ELF-1 (cell line): ENCODE measurements around the gene CADM1.
A peak's percentile ranks its signal among the peaks of the same experiment; 100 is the strongest.

ENCODE experiments used
- DNase-seq: peaks from one replicate; pipeline ENCODE4 v3.0.0-alpha.2; 2016; ENCODE audit warnings: low read depth, low spot score

Gene CADM1

DNA sequence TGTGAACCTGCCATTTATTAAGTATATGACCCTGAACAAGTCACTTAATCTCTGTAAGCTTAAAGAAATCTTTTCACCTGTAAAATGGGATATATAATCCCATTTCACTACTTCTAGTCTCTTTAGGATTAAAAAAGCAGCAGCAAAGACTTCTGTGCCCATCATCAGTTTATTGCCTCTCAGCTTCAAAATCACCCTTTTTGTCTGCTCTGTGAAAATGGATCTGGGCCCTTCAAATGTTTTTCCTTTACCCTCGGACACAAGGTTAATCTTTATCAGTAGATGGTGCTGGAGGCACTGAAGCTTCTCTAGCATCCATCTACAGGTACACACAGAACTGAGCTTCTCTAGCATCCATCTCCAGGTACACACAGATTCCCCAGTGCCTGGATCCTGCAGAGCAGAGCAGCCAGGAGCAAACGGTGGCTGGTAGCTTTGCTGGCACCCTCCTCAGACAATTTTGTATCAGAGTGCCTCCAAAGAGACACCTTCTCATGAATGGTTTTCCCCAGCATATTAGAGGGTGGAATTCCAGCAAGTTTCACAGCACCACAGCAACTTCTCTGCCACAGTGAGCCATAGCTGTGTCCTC is 56.8 kb downstream of the CADM1 start:
- no peak for DNase-seq

DNA sequence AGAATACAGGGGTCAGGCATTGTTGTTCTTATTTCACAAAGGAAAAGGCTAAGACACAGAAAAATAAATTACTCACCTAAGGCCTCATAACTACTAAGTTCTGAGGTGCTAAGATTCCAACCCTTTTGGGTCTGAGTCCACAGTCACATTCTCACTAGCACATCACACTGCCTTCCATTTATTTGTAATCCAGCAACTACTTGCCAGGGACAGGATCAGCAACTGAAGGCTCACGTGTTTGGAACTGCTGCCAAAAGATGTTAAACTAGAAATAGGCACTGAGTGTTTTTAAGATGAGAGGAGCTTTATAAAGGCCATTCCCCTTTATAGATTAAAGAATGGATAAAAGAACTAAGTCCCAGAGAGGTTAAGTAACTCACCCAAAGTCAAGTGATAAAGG is 58.0 kb downstream of the CADM1 start:
- no peak for DNase-seq

DNA sequence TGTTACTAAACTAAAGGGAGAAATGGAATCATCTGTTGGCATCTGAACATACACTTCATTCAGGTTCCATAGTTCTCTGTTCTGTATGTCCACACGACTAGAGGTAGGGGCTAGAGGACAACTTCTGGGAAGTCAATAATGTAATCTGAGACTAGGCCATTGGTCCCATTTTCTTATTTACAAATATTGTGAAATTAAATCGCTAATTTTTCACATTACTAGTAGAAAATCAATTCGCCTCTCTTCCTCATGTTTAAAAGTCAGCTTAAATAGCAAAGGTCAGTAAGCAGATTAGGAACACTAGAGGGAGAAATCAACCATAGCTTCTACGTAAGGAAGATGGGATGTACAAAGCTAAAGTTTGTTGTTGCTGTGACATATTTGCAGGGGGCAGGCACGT is 59.7 kb downstream of the CADM1 start:
- DNase-seq: no peak

DNA sequence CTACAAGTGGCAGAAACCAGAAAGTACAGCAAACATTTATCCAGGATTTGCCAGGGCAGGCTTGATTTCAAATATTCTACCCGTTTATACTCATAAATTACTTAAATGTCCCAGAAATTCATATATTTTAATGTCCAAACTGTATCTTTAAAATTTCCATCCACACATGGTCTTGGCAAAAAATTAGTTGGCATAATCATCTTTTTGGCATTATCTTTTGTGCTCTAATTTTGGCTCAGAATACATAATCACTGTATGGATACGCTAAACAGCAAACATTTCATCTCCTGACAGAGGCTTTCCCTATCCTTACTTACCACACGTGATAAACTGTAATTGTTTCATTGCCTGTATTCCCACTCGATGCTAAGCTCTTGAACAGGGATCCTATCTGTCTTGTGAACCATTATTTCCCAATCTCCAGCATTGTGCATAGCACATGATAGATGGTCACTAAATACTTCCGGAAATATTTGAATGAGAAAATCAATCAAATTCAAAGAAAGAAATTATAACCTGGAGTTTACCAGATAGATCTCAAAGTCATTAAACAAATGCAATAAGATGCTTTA is 64.2 kb downstream of the CADM1 start:
- DNase-seq: no peak

DNA sequence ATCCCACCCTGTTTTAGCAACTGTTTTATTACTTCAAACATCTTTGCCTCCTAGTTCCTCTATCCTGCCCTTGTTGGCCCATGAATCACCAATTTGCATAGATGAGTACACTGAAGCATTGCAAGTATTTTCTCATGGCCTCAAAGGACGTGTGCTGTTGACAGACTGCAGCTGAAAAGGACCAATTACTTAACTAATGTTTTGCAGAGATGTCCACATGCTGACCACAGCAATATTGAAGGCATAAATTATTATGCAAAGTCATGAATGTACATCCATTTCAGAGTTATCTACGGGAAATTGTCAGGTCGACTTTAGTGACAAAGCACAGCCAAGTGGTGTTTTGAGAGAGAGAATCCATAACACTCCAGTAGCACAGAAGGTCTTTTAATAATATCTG is 64.8 kb downstream of the CADM1 start:
- no peak for DNase-seq

DNA sequence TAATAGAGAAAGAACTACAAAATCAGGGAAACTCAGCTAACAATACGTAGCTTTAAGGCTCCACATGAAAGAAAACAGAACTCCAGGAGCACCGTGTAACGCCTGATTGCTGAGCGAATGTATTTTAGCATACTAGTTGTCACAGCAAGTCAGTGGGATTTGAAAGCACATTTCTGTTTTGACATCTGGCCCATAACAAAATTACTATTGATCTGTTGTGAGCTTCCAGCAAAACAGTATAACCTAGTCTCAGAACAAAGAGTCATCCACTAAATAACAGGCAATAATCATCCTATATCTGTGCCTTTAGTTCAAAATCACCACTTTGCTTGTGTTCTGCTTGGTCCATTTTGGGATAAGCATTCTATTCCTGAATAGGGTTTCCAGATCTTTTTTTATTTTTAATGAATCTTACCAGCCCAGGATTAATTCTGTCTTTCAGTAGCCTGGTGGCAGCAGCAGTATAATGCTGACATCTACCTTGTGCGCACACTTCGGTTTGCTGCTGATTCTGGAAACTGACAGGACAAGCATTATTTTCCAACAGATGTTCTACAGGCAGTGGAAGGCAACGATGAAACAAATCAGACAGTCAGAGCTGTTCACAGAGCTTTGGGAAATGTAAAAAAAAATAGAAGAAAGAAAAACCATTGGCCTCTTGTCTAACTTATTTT is 66.2 kb downstream of the CADM1 start:
- no peak for DNase-seq

DNA sequence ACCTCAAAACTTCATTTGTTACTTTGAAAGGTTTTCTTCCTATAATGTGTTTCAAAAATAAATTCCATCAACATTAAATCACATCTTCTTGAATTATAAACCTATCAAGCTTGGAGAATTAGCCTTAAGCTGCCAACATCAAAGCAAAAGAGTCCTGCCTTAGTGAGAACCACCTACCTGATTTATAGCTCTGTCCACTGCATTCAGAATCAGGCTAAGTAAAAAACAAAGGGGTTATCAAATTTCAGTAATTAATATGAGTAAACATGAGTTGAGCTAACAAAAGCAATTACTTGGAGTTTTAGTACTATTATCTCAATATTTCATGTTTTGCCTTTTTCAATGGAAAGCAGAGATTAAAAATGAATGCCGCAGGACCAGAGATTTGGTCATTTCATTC is 73.9 kb downstream of the CADM1 start:
- DNase-seq: no peak

DNA sequence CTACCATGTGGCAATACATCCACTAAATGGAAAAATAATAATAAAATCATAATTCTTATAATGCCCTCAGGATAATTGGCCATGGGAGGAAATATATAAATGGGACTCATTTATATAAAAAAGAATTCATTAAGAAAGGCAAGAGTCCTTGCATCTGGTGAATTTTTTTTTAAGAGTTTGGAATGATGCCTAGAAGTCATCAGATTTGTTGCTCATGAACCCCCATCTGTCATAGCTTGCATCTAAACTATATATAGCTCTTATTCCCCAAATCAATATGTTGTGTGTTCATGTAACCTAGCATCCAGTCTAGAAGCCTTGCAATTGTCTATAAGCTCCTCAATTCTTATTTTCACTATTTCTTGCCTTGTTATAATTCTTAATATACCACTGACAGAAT is 75.9 kb downstream of the CADM1 start:
- no peak for DNase-seq

DNA sequence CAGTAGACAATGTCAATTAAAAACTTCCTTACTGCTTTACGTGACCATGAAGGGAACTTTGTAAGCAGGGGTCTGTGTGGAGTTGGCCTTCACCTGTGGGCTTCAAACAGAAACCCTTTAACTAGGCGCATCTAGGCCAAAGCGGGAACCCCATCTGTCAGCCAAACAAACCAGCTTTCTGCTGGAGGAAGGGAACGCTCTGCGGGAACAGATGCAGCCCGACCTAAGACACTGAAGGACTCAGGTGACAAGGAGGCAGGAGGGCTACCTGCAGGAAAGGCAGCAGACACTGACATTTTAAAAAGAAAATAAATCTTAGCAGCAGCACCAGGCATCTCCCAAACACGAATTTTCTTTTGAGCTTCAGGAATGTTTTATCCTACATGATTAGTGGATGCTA is 78.4 kb downstream of the CADM1 start:
- no peak for DNase-seq

DNA sequence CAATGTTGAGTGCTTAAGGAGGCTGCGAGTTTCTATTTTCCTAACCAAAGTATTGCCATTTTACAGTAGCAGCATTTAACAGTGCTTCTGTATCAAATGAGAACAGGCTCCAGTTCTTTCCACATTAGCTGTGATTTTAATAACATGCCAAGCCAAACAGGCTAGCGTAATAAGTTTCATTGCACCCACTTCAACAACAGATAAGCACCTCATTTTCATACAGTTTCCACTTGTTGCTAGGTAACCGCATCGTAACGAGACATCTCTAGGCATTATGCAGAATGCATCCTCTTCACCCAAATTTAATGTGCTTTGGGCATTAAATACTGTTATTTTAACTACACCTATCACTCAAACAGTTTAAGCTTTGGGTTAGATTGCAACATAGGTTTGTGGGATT is 79.0 kb downstream of the CADM1 start:
- DNase-seq: no peak

DNA sequence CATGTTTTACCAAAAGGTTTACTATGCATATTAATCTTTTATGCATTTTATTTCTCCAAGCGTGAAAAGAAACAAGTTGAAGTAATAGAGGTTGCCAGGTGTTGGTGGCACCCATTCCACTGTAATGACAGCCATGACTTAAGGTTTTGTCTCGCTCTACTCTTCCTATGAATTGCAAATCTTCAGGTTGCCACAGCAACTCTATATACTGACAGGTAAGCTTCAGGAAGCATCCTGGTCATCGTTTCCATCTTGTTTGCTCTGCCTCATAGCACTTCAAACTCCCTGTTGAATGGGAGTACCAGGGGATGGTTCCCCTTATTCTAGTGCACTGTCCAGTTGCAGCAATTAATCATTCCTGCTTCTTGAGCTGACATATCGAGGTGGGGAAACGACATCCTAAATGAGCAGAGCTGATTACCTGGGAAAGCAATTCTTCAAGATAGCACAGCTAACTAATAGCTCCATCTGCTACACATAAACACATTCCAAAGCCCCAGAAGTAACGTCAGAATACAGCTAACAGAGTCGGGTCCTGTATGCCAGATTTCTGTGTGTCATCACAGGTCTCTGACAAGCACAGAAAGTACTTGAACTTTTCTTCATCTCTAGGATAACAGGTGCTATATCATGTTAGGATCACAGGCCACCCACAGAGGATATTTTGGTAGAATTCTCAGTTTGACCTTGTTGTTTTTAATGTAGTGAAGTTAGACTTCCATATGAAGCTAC is 80.3 kb downstream of the CADM1 start:
- DNase-seq: no peak

DNA sequence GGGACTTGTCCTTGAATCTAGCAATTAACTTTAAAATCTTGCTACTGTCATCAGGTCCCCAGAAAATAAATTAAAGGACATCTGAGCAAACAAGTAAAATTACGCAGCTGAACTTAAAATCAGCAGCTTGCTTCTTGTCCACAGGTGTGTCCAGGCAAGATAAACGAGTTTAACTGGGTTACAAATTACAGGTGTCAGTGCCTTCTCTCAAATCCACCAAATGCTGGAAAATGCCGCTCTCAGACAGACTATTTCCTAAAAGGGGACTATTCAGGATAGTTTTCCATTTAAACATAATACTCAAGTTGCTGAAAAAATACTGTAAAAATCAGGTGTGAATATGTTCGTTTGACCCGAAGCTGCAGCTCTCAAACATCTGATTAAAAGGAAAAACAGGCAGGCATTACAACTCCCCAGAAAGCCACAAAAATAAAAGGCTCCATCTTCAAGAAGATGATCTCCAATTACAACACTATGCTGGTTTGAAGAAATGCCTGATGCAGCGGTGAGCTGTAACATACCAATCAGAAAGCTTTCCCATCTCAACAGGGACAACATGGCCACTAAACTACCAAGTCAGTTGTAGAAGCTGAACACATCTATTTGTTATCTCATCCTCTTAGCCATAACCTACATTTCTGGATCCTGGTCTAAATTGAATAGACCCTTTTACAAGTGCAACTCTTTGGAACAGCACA is 82.1 kb downstream of the CADM1 start:
- DNase-seq: no peak

DNA sequence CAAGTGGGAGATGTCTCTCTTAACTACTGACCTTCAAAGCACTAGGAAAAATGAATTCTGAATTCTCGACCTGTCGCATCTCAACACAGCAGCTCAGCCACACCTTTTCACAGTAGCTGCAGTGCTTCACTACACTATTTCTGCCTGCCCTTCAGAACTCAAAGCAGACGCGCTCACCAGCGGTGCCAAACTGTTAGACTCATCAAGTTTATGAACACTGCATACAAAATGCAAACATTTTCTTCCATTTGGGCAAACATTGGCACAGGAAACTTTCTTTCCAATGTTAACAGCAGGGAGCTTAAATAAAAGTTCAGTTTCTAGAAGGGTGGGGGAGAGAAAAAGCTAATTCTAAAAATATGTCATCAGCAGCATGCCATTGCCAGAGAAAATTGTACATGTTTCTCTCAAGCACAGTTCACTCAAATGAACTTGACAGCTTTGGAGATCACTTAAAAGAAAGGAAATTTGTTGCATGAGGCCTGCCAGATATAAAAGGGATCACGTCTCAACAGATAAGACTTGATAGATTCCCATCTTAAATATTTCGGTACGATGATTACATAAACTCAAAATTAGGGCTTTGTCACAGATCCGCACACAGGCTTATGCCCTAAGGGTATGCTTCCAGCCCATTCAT is 82.7 kb downstream of the CADM1 start:
- DNase-seq: no peak

DNA sequence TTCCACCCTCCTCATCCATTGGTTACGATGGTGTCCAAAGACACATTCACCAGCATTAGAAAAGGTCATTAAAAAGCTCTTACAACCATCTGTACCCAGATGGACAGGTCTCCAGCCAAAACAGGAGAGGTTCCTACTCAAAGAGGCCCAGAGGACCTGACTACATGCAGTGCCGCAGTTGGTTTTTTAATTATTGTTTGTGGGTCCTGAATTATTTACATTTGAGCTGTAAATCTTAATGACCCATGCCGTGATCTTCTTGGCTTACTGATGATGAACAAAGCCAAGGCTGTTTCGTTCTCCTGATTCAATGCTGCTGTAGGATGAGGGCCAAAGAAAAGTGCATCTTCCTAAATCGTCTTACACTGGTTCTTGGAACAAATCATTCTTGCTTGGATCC is 83.7 kb downstream of the CADM1 start:
- no peak for DNase-seq

DNA sequence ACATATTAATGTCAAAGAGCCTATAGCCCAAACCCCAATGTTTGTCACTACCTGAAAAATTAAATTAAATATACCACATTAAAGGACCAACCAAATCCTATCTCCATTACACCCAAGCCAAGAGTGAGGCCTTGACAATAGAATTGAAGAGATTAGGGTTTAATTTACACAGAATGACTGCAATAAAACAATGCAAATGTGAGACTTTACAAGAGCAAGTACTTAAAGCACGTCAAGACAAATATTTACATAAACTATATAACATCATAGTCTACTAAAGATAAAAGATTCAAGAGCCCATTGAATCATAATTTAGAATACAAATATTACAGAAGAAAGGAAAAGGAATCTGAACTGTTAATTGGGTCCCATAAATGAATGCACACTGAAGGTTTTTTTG is 85.6 kb downstream of the CADM1 start:
- no peak for DNase-seq

DNA sequence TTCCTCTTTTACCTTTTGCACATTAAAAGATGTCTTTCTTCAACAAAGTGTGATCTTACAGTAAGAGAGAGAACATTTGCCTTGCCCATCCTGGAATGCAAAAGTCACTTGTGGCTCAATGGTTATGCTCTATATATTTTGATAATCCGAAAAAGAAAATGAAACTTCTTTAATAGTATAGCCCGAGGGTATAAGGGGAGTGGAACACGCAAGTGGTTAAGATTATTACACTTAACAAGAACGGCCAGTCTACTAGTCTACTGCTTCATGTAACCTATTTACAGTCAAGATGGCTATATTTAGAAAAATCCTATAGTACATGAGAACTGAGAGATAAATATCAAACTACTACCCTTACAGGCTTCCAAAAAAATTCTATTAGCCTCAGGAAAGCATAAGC is 86.1 kb downstream of the CADM1 start:
- DNase-seq: no peak

DNA sequence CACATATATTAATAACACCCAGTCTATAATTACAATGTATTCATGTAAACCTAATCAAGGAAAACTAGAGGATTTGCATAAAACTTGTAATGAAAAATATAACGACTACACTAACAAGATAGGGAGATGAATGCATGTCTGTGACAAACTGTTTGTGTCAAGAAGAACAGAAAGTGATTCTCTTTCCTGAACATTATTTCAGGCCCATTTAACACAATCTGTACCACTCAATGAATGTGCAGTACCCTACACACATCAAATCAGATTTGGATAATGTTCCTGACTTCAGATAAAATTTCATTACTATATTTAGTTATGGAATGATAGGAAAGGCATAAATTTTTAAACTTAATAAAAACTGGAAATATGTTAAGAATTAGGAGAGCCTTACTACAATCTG is 93.1 kb downstream of the CADM1 start:
- no peak for DNase-seq

DNA sequence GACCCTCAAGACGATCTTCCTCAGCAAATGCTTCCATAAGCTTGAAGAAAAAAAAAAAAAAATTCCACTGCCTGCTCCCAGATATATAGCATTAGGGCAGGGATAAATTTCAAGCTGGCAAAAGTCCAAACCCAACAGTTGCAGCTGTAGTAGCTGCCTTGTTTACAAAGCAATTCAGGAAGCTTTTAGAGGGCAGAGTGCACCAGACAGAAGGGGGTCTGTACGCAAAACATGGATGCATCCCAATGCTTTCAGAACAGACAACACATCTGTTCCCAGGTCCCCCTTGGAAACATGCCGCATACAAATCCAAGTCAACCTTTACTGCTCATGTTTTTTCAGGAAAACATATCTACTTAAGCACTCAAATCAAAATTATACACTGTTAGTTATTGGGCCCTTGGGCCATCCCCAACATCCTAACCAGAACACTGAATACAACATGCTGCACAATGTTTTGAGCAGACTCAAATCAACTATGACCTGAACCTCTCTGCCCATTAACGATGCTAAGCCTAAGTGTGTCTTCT is 94.5 kb downstream of the CADM1 start:
- DNase-seq: peak; percentile 10

DNA sequence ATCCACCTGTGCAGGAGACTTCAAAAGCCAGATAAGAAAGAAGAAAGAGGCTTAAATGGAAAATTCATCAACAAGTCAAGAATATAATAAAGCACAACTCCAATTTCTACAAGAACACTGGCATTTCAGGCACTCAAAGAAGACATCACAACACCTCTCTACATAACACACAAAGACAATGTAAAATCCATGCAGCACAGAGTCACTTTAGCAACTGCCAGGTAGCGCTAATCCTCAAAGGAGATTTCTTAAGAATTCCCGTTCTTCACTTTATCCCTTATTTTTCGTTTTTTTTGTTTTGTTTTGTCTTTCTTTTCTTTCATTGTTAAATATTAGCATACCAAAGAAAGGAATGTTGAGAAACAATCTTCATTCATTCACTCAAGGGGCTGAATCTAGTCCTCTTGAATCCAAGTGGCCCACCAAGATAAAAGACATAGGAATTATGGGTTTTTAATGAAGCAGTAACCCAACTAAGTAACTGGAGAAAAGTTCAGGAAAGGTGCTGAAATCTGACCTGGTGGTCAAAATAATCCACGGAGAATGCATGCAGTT is 95.0 kb downstream of the CADM1 start:
- no peak for DNase-seq

DNA sequence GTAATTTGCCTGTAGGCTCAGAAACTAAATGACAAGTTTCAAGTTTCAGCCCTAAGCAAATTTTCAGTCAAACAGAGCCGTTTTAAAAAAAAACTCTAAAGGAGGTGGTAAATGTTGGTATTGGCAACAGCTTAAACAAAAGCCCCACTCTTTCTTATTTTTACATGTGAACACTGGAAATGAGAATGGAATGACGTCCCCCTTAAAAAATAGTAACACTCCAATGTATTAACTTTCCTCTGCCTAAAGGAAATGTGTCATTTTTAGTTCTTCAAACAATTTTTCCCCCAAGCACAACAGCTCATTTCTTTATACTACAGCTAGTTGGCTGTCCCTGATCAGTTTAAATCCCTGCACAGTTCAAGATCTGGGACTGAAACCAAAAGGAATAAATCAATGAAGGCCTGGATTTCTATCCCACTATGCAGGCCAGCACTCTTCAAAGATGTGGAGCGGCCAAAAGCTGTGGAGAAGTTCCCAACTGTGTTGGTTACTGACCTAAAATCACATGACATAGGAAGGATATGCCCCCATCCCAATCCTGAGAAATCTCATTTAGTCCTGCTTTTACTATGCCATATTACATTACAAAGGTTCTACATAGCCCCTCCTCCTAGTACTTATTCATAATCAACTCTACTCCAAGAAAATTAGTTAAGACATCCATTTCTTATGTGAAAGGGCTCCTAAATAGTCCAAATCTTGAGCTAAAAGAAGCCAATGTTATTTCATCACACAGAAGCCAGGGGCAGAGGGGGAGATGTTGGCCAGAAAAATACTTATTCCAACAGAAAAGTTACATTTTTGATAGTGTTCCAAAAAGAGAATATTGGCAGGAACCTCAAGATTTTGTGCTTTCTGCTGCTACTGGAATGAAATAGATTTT is 95.9 kb downstream of the CADM1 start:
- DNase-seq: peak; percentile 17
